ENCODE data around the gene DDR1. TPM values are rescaled to one million over a fixed set of nuclear protein-coding genes. Genes with fewer than 3 reads are reported as not detected.

DDR1 gene
- total RNA-seq, 1 donor from 2014 or later = 80.9 TPM

- no peaks in the 10 kb centered on the region for H3K27me3 ChIP-seq (ENCODE audit: low read depth)
- H3K4me1 ChIP-seq = peaks cover 46% of the 10 kb centered on the region
- ATAC-seq = peak; percentile 97 to 98
- DNase-seq = peak; percentile 92
- H3K4me3 ChIP-seq = peak within 1 kb of the TSS; percentile 71
- TF ChIP-seq, protein P1, sequence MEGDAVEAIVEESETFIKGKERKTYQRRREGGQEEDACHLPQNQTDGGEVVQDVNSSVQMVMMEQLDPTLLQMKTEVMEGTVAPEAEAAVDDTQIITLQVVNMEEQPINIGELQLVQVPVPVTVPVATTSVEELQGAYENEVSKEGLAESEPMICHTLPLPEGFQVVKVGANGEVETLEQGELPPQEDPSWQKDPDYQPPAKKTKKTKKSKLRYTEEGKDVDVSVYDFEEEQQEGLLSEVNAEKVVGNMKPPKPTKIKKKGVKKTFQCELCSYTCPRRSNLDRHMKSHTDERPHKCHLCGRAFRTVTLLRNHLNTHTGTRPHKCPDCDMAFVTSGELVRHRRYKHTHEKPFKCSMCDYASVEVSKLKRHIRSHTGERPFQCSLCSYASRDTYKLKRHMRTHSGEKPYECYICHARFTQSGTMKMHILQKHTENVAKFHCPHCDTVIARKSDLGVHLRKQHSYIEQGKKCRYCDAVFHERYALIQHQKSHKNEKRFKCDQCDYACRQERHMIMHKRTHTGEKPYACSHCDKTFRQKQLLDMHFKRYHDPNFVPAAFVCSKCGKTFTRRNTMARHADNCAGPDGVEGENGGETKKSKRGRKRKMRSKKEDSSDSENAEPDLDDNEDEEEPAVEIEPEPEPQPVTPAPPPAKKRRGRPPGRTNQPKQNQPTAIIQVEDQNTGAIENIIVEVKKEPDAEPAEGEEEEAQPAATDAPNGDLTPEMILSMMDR (IDR thresholded peaks at IDR 0.05) = peak; percentile 51
- H3K9me3 ChIP-seq = no peaks in the 10 kb centered on the region
- H3K27ac ChIP-seq = peak within 1 kb of the TSS; percentile 92
- H3K36me3 ChIP-seq = peaks cover 61% of the 10 kb centered on the region
- intact Hi-C loops (cut with DNase I) = loop anchor here (10.0 kb wide), 1 partner anchor 161 kb away; no protein-coding TSS in a partner anchor
These were observed 29.9 kb downstream of the DDR1 start, which contains the start of gene VARS2 for GRCh38 chr6:30914076-30914853. VARS2 (plus strand) TSS chr6:30914238; CDS start chr6:30914837, 599 bp downstream.

GRCh38 chr6:30914854-30915590 lies 30.7 kb downstream of the DDR1 start:
- Histone ChIP-seq H3K9me3 (no peaks in the 10 kb centered on the region), H3K27me3 (ENCODE audit: low read depth) (no peaks in the 10 kb centered on the region), H3K27ac (peak overlapping the region; percentile 92), H3K36me3 (peaks cover 62% of the 10 kb centered on the region), H3K4me1 (peaks cover 43% of the 10 kb centered on the region), H3K4me3 (peak overlapping the region; percentile 71)
- intact Hi-C loops (cut with DNase I) = loop anchor here (10.0 kb wide), 1 partner anchor 160 kb away; no protein-coding TSS in a partner anchor
- ATAC-seq (peak in 1 of 2 donors; percentile 3), DNase-seq (peak; percentile 36)
- TF ChIP-seq, protein P1 (IDR thresholded peaks at IDR 0.05) = no peak

GRCh38 chr6:30915591-30915946 lies 31.2 kb downstream of the DDR1 start:
- Histone ChIP-seq H3K27me3 (ENCODE audit: low read depth) (no peaks in the 10 kb centered on the region), H3K9me3 (no peaks in the 10 kb centered on the region), H3K36me3 (peaks cover 62% of the 10 kb centered on the region), H3K27ac (peak overlapping the region; percentile 92), H3K4me3 (peak overlapping the region; percentile 71), H3K4me1 (peaks cover 43% of the 10 kb centered on the region)
- intact Hi-C loops (cut with DNase I) = loop anchor here (10.0 kb wide), 1 partner anchor 159 kb away; no protein-coding TSS in a partner anchor
- peak; percentile 46 for DNase-seq
- ATAC-seq = peak; percentile 21 to 62
- TF ChIP-seq, protein P1 (IDR thresholded peaks at IDR 0.05) = peak; percentile 59

GRCh38 chr6:30917041-30917440 lies 32.7 kb downstream of the DDR1 start:
- Histone ChIP-seq H3K9me3 (no peaks in the 10 kb centered on the region), H3K27ac (peak overlapping the region; percentile 25), H3K36me3 (peaks cover 63% of the 10 kb centered on the region), H3K4me1 (peaks cover 43% of the 10 kb centered on the region), H3K4me3 (no peak overlapping the region), H3K27me3 (ENCODE audit: low read depth) (no peaks in the 10 kb centered on the region)
- TF ChIP-seq, protein P1 (IDR thresholded peaks at IDR 0.05) = no peak
- DNase-seq (no peak), ATAC-seq (no peak)
- intact Hi-C loops (cut with DNase I) = loop anchor here (10.0 kb wide), 1 partner anchor 158 kb away; no protein-coding TSS in a partner anchor

DNA sequence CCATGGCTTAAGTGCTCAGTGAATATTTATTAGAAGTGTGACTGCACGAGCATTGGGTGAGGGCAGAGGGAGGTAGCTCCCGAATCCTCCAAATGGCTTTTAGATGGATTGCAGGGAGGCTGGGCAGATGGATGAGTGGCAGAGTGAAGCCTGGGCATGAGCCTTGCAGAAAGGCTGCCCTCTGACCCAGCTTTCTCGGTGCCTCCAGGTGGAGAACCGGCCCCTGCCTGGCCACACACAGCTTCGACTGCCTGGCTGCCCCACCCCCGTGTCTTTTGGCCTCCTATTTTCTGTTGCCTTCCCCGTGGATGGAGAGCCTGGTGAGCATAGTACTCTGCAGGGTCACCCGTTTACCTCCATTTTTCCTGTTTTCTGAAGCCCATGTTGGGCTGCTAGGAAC lies 33.2 kb downstream of the DDR1 start:
- Histone ChIP-seq H3K27me3 (ENCODE audit: low read depth) (no peaks in the 10 kb centered on the region), H3K4me3 (no peak overlapping the region), H3K9me3 (no peaks in the 10 kb centered on the region), H3K36me3 (peaks cover 63% of the 10 kb centered on the region), H3K4me1 (peaks cover 43% of the 10 kb centered on the region), H3K27ac (no peak overlapping the region)
- intact Hi-C loops (cut with DNase I) = loop anchor here (10.0 kb wide), 1 partner anchor 157 kb away; no protein-coding TSS in a partner anchor
- ATAC-seq (no peak), DNase-seq (no peak)
- TF ChIP-seq, protein P1 (IDR thresholded peaks at IDR 0.05) = no peak

Data from lower lobe of right lung (tissue), 2 donors.